ENCODE results near the gene FEZ2.

FEZ2 gene

GRCh38 chr2:36528274-36528673 is 69.7 kb downstream of the FEZ2 start:
- DNase-seq, result no peak

GRCh38 chr2:36526226-36526625 is 71.7 kb downstream of the FEZ2 start:
- no peak for DNase-seq

DNA sequence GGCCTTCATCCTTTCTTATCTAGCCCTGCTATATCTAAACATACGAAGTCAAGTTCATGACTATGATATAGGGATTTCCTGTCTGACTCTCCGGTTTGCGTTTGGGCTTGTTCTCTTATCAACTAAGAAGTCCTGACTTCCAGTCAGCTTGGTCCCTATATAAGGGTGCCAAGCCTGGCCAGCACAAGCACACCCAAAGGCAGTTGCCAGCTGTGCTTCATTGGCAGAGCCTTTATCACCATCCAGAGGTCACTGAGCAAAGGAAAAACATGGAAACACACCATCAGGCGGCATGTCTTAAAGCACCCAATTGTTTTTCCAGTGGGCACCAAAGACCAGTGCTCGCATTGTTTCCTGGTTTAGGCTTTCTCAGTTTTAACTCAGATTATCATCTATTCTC is 72.7 kb downstream of the FEZ2 start:
- DNase-seq, result no peak

GRCh38 chr2:36523153-36523552 is 74.8 kb downstream of the FEZ2 start:
- no peak for DNase-seq

DNA sequence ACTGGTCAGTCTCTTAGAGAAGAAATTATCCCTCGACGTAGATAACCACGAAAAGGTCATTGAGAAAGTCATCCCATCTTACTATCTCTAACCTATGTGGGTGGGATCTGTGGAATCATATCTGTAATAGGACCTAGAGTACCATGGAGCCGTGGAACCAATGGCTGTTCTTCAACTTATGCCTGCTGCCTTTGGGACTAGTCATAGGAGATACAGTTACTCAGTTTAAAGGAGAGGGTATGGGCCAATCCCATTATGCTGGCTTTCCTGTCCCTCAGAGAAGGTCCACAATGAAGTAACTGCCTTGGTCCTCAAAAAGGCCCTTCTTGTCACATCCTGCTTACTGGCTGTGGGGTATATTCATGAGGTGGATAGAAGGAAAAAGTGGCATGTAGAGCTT is 77.5 kb downstream of the FEZ2 start:
- DNase-seq, result no peak

- no peak for DNase-seq
Observed at GRCh38 chr2:36516136-36516870, 81.7 kb downstream of the FEZ2 start.

GRCh38 chr2:36515538-36515937 is 82.4 kb downstream of the FEZ2 start:
- no peak for DNase-seq

- DNase-seq, result no peak
Observed at GRCh38 chr2:36513661-36514060, 84.3 kb downstream of the FEZ2 start.

DNA sequence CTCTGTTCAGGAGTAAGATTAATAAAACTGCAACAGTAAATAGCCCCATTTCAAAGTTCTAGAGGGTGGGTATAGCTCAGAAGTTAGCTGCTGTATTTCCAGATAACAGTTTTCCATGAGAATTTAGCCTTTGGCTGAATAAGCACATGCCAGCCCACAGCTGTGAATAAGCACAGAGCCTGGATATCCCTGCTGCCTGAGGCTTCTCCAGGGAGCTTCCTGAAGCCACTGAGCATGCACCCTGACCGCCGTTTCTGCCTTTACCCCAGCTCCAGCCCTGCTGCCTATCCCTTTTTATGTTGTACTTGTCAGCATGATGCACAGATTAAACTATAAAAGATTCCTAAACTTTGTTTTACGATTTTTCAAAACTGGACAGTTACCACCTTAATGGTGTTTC is 85.3 kb downstream of the FEZ2 start:
- no peak for DNase-seq

- no peak for DNase-seq
Observed at GRCh38 chr2:36511858-36512603, 85.9 kb downstream of the FEZ2 start.

DNA sequence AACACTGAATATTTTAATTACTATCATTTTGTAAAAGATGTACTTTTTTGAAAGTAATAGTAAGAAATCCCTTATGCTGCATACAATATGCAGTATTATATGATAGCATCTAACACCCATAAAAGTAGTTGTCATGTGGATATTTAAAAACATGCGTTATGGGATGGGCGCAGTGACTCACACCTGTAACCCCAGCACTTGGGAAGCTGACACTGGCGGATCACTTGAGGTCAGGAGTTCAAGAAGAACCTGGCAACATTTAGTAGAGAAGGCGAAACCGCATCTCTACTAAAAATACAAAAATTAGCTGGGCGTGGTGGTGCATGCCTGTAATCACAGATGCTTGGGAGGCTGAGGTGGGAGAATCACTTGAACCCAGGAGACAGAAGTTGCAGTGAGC is 88.9 kb downstream of the FEZ2 start:
- no peak for DNase-seq

DNA sequence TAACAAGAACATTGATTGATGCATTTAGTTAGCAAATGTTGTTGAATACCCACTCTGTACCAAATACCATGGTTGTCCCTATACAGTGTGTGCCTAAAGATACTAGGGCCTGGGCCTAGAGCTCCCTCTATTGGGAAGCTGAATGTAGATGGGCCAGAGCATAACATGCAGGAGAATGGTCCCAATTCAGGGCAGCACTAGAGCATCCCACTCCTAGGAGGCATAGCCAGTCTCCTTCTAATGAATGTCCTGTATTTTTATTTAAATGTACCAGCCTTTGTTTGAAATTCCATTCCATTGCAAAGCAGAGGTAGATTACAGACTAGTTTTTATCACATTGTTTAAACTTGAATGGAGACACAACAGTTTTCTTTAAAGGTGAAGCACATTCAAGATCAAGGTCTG is 90.6 kb downstream of the FEZ2 start:
- DNase-seq, result peak; percentile 5
